SU-DHL-6 (cell line): ENCODE measurements around the gene COG2.

Experiments
- H2AFZ ChIP-seq: fragments of 200-600 bp; sonication (generic); 2 replicates; pipeline ENCODE4 v1.6.1; 2014; ENCODE audit warnings: low read depth, mild to moderate bottlenecking, moderate library complexity, mixed read lengths, antibody characterized with exemption, low read length; ENCODE audit not compliant: severe bottlenecking
- H3F3A ChIP-seq: fragments of 200-600 bp; shearing (Covaris generic); 2 replicates; pipeline ENCODE4 v1.6.0; 2016; ENCODE audit warnings: antibody characterized with exemption, mild to moderate bottlenecking; ENCODE audit not compliant: insufficient read depth
- H3K27ac ChIP-seq: fragments of 200-600 bp; sonication (generic); 2 replicates; pipeline ENCODE4 v1.5.1; 2016; ENCODE audit warnings: low read depth, mild to moderate bottlenecking, low read length, moderate library complexity, mixed read lengths
- H3K27me3 ChIP-seq: fragments of 200-600 bp; sonication (generic), shearing (Covaris generic); 2 replicates; pipeline ENCODE4 v1.6.0; 2014; ENCODE audit warnings: mild to moderate bottlenecking, low read length
- H3K36me3 ChIP-seq: fragments of 200-600 bp; sonication (generic); 2 replicates; pipeline ENCODE4 v1.6.1; 2014; ENCODE audit warnings: mild to moderate bottlenecking, low read length, mixed read lengths
- H3K4me2 ChIP-seq: fragments of 300-600, 200-600 bp; shearing (Covaris generic), sonication (generic); 2 replicates; pipeline ENCODE4 v1.6.0; 2014; ENCODE audit warnings: low read length, low read depth, mild to moderate bottlenecking; ENCODE audit not compliant: poor library complexity, severe bottlenecking
- H3K4me3 ChIP-seq: fragments of 200-600 bp; sonication (generic); 2 replicates; pipeline ENCODE4 v1.5.1; 2014; ENCODE audit warnings: antibody characterized with exemption, low read length, mild to moderate bottlenecking, mixed read lengths; ENCODE audit not compliant: insufficient read depth, poor library complexity, severe bottlenecking
- H3K79me2 ChIP-seq: fragments of 200-600 bp; sonication (generic); 2 replicates; pipeline ENCODE4 v1.6.1; 2014; ENCODE audit warnings: mild to moderate bottlenecking, low read length, moderate library complexity; ENCODE audit not compliant: insufficient read depth
- H3K9ac ChIP-seq: fragments of 200-600 bp; sonication (generic); 2 replicates; pipeline ENCODE4 v1.7.0; 2014; ENCODE audit warnings: mild to moderate bottlenecking, low read length
- H3K9me2 ChIP-seq: fragments of 200-600 bp; sonication (generic); replicated peaks from 2 replicates; pipeline ENCODE4 v1.6.1; 2014; ENCODE audit warnings: low read length; ENCODE audit not compliant: insufficient read depth
- H3K9me3 ChIP-seq: fragments of 200-600 bp; sonication (generic); 2 replicates; pipeline ENCODE4 v1.6.1; 2014; ENCODE audit warnings: low read length, mixed read lengths; ENCODE audit not compliant: insufficient read depth
- H4K20me1 ChIP-seq: fragments of 200-600 bp; sonication (generic); 2 replicates; pipeline ENCODE4 v1.6.1; 2014; ENCODE audit warnings: low read depth, mild to moderate bottlenecking, antibody characterized with exemption, low read length, moderate library complexity, mixed read lengths
- CTCF ChIP-seq: fragments of 200-600 bp; sonication (generic); IDR thresholded peaks from one replicate; pipeline ENCODE4 v1.5.1; 2017; ENCODE audit warnings: antibody characterized with exemption, mild to moderate bottlenecking, low read length, moderate library complexity; ENCODE audit not compliant: insufficient read depth, poor library complexity, severe bottlenecking
- EZH2phosphoT487 ChIP-seq: fragments of 200-600 bp; sonication (generic), shearing (Covaris generic); conservative IDR thresholded peaks from 2 replicates; pipeline ENCODE4 v1.6.1; 2018; ENCODE audit warnings: mild to moderate bottlenecking, antibody characterized with exemption, low read length, moderate library complexity, mixed read lengths

The COG2 gene

GRCh38 chr1:230631477-230631876 is 10.8 kb upstream of the COG2 start:
- H4K20me1 ChIP-seq, result no peaks in the 10 kb centered on the region
- no peaks in the 10 kb centered on the region for H3F3A ChIP-seq
- H3K9ac ChIP-seq, result no peak overlapping the region
- H3K9me2 ChIP-seq, result no peaks in the 10 kb centered on the region
- H3K9me3 ChIP-seq, result no peaks in the 10 kb centered on the region
- H3K27ac ChIP-seq, result no peak overlapping the region
- H2AFZ ChIP-seq, result no peak overlapping the region
- H3K4me3 ChIP-seq, result no peak overlapping the region
- no peak overlapping the region for H3K4me2 ChIP-seq
- H3K79me2 ChIP-seq, result no peaks in the 10 kb centered on the region
- no peaks in the 10 kb centered on the region for H3K27me3 ChIP-seq
- no peaks in the 10 kb centered on the region for H3K36me3 ChIP-seq
- TF ChIP-seq EZH2phosphoT487, result no peak
- TF ChIP-seq CTCF, result no peak

GRCh38 chr1:230632273-230632873 is 9.9 kb upstream of the COG2 start:
- H3K27ac ChIP-seq, result no peak overlapping the region
- no peaks in the 10 kb centered on the region for H3K9me2 ChIP-seq
- no peaks in the 10 kb centered on the region for H3K9me3 ChIP-seq
- no peaks in the 10 kb centered on the region for H4K20me1 ChIP-seq
- no peaks in the 10 kb centered on the region for H3K79me2 ChIP-seq
- no peak for TF ChIP-seq CTCF
- TF ChIP-seq EZH2phosphoT487, result no peak
- H3K36me3 ChIP-seq, result no peaks in the 10 kb centered on the region
- H3F3A ChIP-seq, result no peaks in the 10 kb centered on the region
- H3K4me3 ChIP-seq, result no peak overlapping the region
- H3K27me3 ChIP-seq, result no peaks in the 10 kb centered on the region
- no peak overlapping the region for H3K4me2 ChIP-seq
- no peak overlapping the region for H2AFZ ChIP-seq
- no peak overlapping the region for H3K9ac ChIP-seq

- Histone ChIP-seq H3K9me3 (no peaks in the 10 kb centered on the region), H4K20me1 (no peaks in the 10 kb centered on the region), H3K9me2 (no peaks in the 10 kb centered on the region), H3K79me2 (no peaks in the 10 kb centered on the region), H3K4me2 (no peak overlapping the region), H3K27me3 (no peaks in the 10 kb centered on the region), H3K27ac (no peak overlapping the region), H2AFZ (no peak overlapping the region), H3K4me3 (no peak overlapping the region), H3K9ac (no peak overlapping the region), H3F3A (no peaks in the 10 kb centered on the region), H3K36me3 (no peaks in the 10 kb centered on the region)
- TF ChIP-seq CTCF (no peak), EZH2phosphoT487 (no peak)
Observed at GRCh38 chr1:230633469-230633868, 8.8 kb upstream of the COG2 start.
